Measurements from ENCODE around the gene ARFGAP1.
"Not testable (repeated sequence)": the region's sequence is repeated elsewhere in the genome, so short reads cannot be mapped to it uniquely, and the experiment has no call there.

Gene ARFGAP1

DNA sequence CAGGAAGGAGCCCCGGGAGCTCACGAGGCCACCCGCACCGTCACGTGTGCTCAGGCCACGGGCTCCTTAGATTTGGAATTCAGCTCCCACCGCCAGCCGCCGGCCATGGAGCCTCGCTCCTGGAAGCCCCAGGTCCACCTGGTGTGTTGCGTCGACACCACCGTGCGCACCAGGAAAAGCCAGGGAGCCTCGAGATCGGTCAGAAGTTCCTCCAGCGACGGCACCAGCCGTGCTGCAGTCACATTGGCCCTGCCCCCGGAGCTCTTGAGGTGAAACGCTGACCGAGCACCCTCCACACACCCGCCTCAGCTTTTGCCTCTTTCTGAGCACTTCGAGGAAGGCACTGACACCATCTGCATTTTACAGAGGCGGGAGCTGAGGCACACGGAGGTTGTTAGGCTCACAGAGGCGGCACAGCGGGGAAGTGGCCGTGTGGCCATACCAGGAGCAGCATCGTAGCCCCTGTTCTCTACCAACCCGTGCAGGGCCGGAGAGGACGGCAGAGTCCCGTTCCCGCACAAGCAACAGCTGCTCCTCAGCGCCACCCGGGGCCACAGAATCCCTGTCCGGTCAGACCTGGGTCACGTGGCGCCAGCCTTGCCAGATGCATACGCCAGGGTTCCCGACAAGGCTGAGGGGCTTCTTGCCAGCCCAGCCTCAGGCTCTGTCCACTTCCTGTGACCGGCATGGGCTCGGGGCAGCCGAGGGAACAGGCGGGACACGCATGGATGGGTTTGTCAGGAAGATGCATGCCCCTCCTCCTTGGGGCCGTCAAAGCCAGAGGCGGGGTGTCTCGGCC, 25.9 kb upstream of the ARFGAP1 start:
- in situ Hi-C loops (cut with HindIII; ENCODE audit: low sequenced_read_pairs): no loop called here
- TF ChIP-seq, protein P1, sequence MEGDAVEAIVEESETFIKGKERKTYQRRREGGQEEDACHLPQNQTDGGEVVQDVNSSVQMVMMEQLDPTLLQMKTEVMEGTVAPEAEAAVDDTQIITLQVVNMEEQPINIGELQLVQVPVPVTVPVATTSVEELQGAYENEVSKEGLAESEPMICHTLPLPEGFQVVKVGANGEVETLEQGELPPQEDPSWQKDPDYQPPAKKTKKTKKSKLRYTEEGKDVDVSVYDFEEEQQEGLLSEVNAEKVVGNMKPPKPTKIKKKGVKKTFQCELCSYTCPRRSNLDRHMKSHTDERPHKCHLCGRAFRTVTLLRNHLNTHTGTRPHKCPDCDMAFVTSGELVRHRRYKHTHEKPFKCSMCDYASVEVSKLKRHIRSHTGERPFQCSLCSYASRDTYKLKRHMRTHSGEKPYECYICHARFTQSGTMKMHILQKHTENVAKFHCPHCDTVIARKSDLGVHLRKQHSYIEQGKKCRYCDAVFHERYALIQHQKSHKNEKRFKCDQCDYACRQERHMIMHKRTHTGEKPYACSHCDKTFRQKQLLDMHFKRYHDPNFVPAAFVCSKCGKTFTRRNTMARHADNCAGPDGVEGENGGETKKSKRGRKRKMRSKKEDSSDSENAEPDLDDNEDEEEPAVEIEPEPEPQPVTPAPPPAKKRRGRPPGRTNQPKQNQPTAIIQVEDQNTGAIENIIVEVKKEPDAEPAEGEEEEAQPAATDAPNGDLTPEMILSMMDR (IDR thresholded peaks at IDR 0.05; ENCODE audit: low read depth, low read length): no peak
- H3K4me3 ChIP-seq (ENCODE audit: low read depth, low read length): no peak overlapping the region
- DNase-seq (ENCODE audit: low read depth, low spot score): no peak

DNA sequence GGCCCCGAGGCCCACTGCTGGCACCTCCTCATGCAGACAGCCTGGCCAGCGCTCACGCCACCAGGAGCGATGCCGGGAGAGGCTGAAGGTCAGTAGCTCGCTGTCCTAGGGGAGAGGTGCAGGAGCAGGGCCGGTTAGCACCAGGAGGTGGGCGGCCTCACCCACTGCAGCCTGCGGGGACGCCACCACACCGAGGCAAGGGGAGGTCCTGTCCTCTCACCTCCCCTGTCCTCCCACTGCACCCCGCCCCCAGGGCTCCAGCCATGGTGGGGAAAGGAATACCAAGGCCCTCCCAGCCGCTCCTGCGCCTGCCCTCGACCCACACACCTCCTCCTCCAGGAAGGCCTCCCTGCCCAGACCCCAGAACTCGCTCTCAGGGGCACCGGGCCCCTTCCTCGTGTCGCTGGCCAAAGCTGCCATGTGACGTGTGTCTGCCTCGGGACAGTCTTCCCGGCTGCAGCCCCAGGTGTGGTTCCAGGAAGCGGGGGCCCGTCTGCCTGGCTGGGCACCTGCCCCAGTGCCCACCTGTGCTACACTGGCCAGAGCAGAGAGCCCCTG, 24.9 kb upstream of the ARFGAP1 start:
- H3K4me3 ChIP-seq (ENCODE audit: low read depth, low read length): no peak overlapping the region
- DNase-seq (ENCODE audit: low read depth, low spot score): no peak
- in situ Hi-C loops (cut with HindIII; ENCODE audit: low sequenced_read_pairs): no loop called here
- TF ChIP-seq, protein P1 (IDR thresholded peaks at IDR 0.05; ENCODE audit: low read depth, low read length): no peak

DNA sequence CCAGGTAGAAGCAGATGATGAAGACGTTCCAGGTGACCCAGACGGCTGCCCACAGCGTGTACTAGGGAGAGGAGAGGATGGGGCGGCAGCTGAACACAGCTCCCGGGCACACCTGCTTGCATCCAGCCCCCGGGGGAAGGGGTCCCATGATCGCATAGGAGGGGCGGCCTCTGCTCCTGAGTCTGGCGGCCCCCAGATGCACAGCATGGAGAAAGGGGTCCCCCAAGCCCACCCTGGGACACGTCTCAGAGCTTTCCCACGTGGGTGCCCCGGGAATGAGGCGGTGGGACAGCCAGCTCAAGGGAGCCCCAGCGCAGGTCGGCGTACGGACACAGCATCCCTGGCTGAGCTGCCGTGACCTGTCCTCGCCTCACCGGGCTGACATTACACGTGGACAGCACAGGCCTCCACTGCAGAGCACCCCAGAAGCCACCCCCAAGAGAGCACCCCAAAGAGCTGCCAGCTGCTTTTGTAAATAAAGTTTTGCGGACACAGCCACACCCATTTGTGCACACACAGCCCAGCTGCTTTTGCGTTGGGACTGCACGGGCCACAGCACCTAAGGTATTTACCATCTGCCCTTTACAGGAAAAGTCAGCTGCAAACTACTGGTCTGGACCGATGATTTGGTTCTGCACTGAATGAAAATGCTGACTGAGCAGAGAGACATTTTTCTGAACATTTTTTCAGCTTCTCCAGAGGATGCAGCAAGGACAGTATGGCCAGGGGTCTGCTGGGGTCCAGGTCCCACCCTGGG, 23.6 kb upstream of the ARFGAP1 start:
- no peak for DNase-seq (ENCODE audit: low read depth, low spot score)
- in situ Hi-C loops (cut with HindIII; ENCODE audit: low sequenced_read_pairs): no loop called here
- TF ChIP-seq, protein P1 (IDR thresholded peaks at IDR 0.05; ENCODE audit: low read depth, low read length): no peak
- no peak overlapping the region for H3K4me3 ChIP-seq (ENCODE audit: low read depth, low read length)

DNA sequence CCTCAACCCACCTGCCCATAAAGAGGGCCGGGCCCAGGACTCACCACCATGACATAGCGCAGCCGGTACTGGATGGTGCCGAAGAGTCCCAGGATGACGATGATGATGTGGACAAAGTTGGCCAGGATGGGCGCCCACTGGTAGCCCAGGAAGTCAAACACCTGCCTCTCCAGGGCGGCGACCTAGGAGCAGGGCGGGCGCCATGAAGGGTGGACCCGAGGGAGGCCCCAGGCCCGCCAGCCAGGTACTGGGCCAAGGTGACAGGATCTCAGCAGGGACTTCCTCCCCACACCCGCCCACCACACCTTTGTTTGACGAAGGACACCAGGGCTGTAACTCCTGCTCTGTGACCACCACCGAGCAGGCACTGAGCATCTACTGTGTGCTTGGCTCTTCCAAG, 22.7 kb upstream of the ARFGAP1 start:
- H3K4me3 ChIP-seq (ENCODE audit: low read depth, low read length): no peak overlapping the region
- no peak for DNase-seq (ENCODE audit: low read depth, low spot score)
- in situ Hi-C loops (cut with HindIII; ENCODE audit: low sequenced_read_pairs): no loop called here
- TF ChIP-seq, protein P1 (IDR thresholded peaks at IDR 0.05; ENCODE audit: low read depth, low read length): no peak

DNA sequence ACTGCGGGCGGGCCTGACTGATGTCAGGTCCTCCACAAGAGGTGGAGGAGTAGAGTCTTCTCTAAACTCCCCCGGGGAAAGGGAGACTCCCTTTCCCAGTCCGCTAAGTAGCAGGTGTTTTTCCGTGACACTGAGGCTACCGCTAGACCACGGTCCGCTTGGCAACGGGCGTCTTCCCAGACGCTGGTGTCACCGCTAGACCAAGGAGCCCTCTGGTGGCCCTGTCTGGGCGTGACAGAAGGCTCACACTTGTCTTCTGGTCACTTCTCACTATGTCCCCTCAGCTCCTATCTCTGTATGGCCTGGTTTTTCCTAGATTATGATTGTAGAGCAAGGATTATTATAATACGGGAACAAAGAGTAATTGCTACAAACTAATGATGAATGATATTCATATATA, 21.3 kb upstream of the ARFGAP1 start:
- H3K4me3 ChIP-seq (ENCODE audit: low read depth, low read length); DNase-seq (ENCODE audit: low read depth, low spot score); in situ Hi-C loops (cut with HindIII; ENCODE audit: low sequenced_read_pairs): not testable (repeated sequence)
- TF ChIP-seq, protein P1 (IDR thresholded peaks at IDR 0.05; ENCODE audit: low read depth, low read length): peak; percentile 17

DNA sequence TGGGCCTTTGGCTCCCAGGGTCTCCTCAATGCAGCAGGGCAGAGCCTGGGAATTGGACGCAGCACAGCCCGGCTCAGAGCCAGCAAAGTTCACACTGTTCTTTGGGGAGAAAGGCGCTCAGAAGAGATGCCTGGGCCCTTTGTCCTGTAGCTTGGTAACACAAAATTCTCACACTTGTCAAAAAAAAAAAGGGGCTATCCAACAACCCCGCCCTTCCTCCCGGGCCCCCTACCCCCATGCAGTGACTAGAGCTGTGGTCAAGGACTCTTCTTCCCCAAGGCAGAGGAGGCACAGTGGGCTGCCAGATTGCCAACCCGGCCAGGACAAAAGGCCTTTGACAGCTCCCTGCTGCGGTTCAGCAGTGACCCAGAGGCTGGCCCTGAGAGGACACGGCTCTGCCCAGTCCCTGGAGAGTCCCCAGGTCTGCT, 20.3 kb upstream of the ARFGAP1 start:
- TF ChIP-seq, protein P1 (IDR thresholded peaks at IDR 0.05; ENCODE audit: low read depth, low read length): no peak
- no peak overlapping the region for H3K4me3 ChIP-seq (ENCODE audit: low read depth, low read length)
- in situ Hi-C loops (cut with HindIII; ENCODE audit: low sequenced_read_pairs): no loop called here
- DNase-seq (ENCODE audit: low read depth, low spot score): no peak
